PFSK-1 (cell line): Measurements from ENCODE around the gene RPLP1.

Experiments used
- FOXP2 ChIP-seq: optimal IDR thresholded peaks from 2 replicates; pipeline ENCODE3; 2011; ENCODE audit warnings: borderline replicate concordance, control low read depth, inconsistent platforms; ENCODE audit not compliant: insufficient read depth; ENCODE audit errors: extremely low read length, extremely low read depth
- POLR2AphosphoS5 ChIP-seq: IDR thresholded peaks from 2 replicates; pipeline ENCODE4 v1.6.1; 2012; ENCODE audit warnings: low read depth, mild to moderate bottlenecking, control low read depth, low read length, moderate library complexity
- REST ChIP-seq, 2 experiments: IDR thresholded peaks; 2 replicates each; pipeline versions ENCODE4 v1.6.1 to v1.8.0; 2011 to 2012; ENCODE audit warnings: low read depth in 2 of 2, low read length in 2 of 2, control low read depth in 1 of 2, inconsistent platforms in 1 of 2, mild to moderate bottlenecking in 1 of 2, moderate library complexity in 1 of 2; ENCODE audit not compliant: insufficient read depth in 1 of 2
- SIN3A ChIP-seq: IDR thresholded peaks from 2 replicates; pipeline ENCODE4 v1.6.1; 2012; ENCODE audit warnings: mild to moderate bottlenecking, low read length, moderate library complexity, borderline replicate concordance; ENCODE audit not compliant: insufficient read depth
- TAF1 ChIP-seq: IDR thresholded peaks from 2 replicates; pipeline ENCODE4 v1.6.1; 2012; ENCODE audit warnings: low read length, control low read depth, borderline replicate concordance; ENCODE audit not compliant: insufficient read depth

The RPLP1 gene

GRCh38 chr15:69462493-69463181 lies 10.0 kb downstream of the RPLP1 start:
- TF ChIP-seq REST (IDR thresholded peaks at IDR 0.05; ENCODE audit: insufficient read depth in 1 of 2, low read depth in 2 of 2, low read length in 2 of 2) (0 out of 4 replicates have a peak, but pooled peaks of 1 of the 2 experiments have one; percentile 42), SIN3A (0 out of 2 replicates have a peak, but pooled peaks have one; percentile 32), TAF1 (peak; percentile 88; the same call in 1 of the 2 replicates), FOXP2 (no peak), POLR2AphosphoS5 (peak; percentile 95)

GRCh38 chr15:69463182-69463756 lies 10.7 kb downstream of the RPLP1 start:
- no peak for TF ChIP-seq SIN3A
- TF ChIP-seq REST (IDR thresholded peaks at IDR 0.05; ENCODE audit: insufficient read depth in 1 of 2, low read depth in 2 of 2, low read length in 2 of 2), result no peak
- TF ChIP-seq TAF1, result no peak
- no peak for TF ChIP-seq FOXP2
- no peak for TF ChIP-seq POLR2AphosphoS5

GRCh38 chr15:69465253-69465652 lies 12.6 kb downstream of the RPLP1 start:
- TF ChIP-seq SIN3A (no peak), TAF1 (no peak), POLR2AphosphoS5 (no peak), FOXP2 (no peak), REST (IDR thresholded peaks at IDR 0.05; ENCODE audit: insufficient read depth in 1 of 2, low read depth in 2 of 2, low read length in 2 of 2) (no peak)

GRCh38 chr15:69466733-69467132 lies 14.1 kb downstream of the RPLP1 start:
- TF ChIP-seq POLR2AphosphoS5, result no peak
- TF ChIP-seq SIN3A, result no peak
- no peak for TF ChIP-seq REST (IDR thresholded peaks at IDR 0.05; ENCODE audit: insufficient read depth in 1 of 2, low read depth in 2 of 2, low read length in 2 of 2)
- no peak for TF ChIP-seq FOXP2
- TF ChIP-seq TAF1, result no peak

- TF ChIP-seq SIN3A (no peak), REST (IDR thresholded peaks at IDR 0.05; ENCODE audit: insufficient read depth in 1 of 2, low read depth in 2 of 2, low read length in 2 of 2) (no peak), FOXP2 (no peak), TAF1 (no peak), POLR2AphosphoS5 (no peak)
Measured at GRCh38 chr15:69467636-69468035, 15.0 kb downstream of the RPLP1 start.
